Measurements from ENCODE around the gene PRKAG1.

Gene PRKAG1

GRCh38 chr12:49030119-49030518, 11.5 kb upstream of the PRKAG1 start:
- DNase-seq (ENCODE audit: low spot score), result no peak
- TF ChIP-seq CTCF (IDR thresholded peaks at IDR 0.05; ENCODE audit: extremely low read depth, missing control alignments), result no peak

- no peak for TF ChIP-seq CTCF (IDR thresholded peaks at IDR 0.05; ENCODE audit: extremely low read depth, missing control alignments)
- no peak for DNase-seq (ENCODE audit: low spot score)
Measured at GRCh38 chr12:49028666-49029275, 10.2 kb upstream of the PRKAG1 start.

- no peak for DNase-seq (ENCODE audit: low spot score)
- TF ChIP-seq CTCF (IDR thresholded peaks at IDR 0.05; ENCODE audit: extremely low read depth, missing control alignments), result no peak
Measured at GRCh38 chr12:49027846-49028555, 9.4 kb upstream of the PRKAG1 start.

GRCh38 chr12:49026678-49027480, 8.3 kb upstream of the PRKAG1 start:
- no peak for DNase-seq (ENCODE audit: low spot score)
- TF ChIP-seq CTCF (IDR thresholded peaks at IDR 0.05; ENCODE audit: extremely low read depth, missing control alignments), result no peak

- no peak for DNase-seq (ENCODE audit: low spot score)
- TF ChIP-seq CTCF (IDR thresholded peaks at IDR 0.05; ENCODE audit: extremely low read depth, missing control alignments), result no peak
Measured at GRCh38 chr12:49026101-49026500, 7.5 kb upstream of the PRKAG1 start.

GRCh38 chr12:49025463-49025862, 6.9 kb upstream of the PRKAG1 start:
- TF ChIP-seq CTCF (IDR thresholded peaks at IDR 0.05; ENCODE audit: extremely low read depth, missing control alignments), result no peak
- DNase-seq (ENCODE audit: low spot score), result no peak

- no peak for TF ChIP-seq CTCF (IDR thresholded peaks at IDR 0.05; ENCODE audit: extremely low read depth, missing control alignments)
- no peak for DNase-seq (ENCODE audit: low spot score)
Measured at GRCh38 chr12:49024543-49024942, 6.0 kb upstream of the PRKAG1 start.
